LNCAP (cell line): ENCODE measurements around the gene SIAH1.

Experiments
- TF ChIP-seq, protein P1 (sequence below): fragments of 450-650 bp; IDR thresholded peaks from 2 replicates; pipeline ENCODE4 v1.5.1; 2017; ENCODE audit warnings: mild to moderate bottlenecking

SIAH1 gene

GRCh38 chr16:48356633-48357376 lies 28.4 kb downstream of the SIAH1 start:
- TF ChIP-seq, protein P1, sequence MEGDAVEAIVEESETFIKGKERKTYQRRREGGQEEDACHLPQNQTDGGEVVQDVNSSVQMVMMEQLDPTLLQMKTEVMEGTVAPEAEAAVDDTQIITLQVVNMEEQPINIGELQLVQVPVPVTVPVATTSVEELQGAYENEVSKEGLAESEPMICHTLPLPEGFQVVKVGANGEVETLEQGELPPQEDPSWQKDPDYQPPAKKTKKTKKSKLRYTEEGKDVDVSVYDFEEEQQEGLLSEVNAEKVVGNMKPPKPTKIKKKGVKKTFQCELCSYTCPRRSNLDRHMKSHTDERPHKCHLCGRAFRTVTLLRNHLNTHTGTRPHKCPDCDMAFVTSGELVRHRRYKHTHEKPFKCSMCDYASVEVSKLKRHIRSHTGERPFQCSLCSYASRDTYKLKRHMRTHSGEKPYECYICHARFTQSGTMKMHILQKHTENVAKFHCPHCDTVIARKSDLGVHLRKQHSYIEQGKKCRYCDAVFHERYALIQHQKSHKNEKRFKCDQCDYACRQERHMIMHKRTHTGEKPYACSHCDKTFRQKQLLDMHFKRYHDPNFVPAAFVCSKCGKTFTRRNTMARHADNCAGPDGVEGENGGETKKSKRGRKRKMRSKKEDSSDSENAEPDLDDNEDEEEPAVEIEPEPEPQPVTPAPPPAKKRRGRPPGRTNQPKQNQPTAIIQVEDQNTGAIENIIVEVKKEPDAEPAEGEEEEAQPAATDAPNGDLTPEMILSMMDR, result no peak

DNA sequence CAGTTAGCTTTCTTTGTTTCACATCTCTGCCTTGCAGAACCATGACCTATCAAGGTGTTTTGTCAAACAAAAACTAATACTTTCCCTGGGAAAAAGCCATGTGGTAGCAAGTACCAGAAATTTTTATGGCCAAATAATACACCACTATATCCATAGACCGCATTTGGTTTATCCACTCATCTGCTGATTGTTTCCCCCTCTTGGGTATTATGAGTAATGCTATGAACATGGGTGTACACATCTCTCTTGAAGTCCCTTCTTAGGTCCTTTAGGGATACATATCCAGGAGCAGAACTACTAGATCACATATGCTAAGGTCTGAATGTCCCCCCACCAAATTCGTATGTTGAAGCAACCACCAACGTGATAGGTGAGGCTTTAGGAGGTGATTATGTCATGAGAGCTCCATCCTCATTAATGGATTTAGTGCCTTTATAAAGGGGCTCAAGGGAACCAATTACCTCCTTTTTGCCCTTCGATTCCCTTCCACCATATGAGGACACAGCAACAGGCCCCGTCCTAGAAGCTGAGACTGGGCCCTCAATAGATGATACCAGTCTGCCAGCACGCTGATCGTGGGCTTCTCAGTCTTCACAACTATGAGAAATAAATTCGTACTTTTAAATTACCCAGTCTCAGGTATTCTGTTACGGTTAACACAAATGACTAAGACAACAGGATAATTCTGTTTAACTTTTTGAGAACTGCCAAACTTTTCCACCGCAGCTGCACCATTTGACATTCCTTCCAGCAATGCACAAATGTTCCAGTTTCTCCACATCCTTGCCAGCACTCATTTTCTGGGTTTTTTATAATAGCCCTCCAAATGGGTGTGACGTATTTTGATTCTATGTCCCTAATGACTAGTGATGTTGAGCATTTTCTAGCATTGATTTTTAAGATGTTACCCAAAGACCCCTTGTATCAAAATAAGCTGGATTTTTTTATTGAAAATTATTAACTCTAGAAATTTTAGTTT lies 30.0 kb downstream of the SIAH1 start:
- TF ChIP-seq, protein P1, result no peak

DNA sequence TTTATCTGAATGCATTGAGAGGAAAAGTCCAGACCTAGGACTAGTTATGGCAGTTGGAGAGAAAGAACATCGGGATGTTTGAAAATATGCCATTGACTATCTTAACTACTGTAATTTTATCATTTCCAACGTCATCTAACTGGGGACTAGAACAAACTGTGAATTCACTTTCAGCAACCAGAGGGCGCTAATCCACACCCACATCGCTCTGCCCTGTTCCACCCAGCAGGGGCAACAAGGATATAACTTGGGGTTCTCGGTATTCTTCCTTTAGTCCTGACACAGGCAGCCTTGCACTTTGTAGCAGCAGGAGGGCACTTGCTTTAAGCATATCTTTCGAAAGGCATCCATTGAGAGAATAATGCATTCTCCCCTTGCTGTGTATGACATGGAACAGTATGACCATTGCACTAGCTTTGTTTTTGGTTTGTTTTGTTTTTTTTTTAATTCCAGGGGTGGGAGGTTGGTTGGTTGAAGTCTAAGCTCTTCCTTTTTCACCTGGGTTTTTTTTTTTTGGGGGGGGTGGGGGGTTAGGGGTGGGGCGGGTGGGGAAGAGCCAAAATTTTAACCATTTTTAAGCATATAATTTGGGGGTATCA lies 31.5 kb downstream of the SIAH1 start:
- TF ChIP-seq, protein P1, result peak; percentile 89

DNA sequence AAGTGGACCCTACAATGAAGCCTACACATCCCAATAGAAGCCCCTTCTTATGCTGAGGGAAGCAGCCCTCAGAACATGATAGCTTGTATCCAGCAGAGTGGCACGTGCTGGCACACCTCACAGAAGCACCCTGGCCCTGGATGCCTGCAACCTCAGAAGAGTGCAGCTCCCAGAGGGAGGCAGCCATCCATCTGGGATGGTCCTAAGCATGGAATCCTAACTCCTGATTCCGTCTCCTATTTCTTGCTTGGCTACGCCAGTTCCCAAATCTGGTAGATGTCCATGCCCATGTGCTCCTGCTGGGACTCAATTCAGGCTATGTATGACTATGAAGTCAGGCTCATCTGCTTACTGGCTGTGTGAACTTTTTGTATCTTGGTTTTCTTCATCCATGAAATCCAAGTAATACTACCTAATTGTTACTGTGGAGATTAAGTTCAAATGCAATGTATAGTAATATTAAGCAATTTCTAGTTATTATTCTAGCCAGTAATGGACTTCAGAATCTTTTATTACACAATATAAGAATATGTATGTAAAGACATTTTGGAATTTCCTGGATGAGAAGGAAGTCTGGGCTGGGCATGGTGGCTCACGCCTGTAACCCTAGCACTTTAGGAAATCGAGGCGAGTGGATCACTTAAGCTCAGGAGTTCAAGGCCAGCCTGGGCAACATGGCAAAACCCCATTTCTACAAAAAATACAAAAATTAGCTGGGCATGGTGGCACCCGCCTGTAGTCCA lies 32.4 kb downstream of the SIAH1 start:
- TF ChIP-seq, protein P1, result no peak

- TF ChIP-seq, protein P1, result no peak
Measured at GRCh38 chr16:48350736-48351135, 34.5 kb downstream of the SIAH1 start.

- TF ChIP-seq, protein P1, result no peak
Measured at GRCh38 chr16:48347980-48348379, 37.2 kb downstream of the SIAH1 start.
